Renal cortical epithelial cell (primary cell): Measurements from ENCODE around the gene KRTAP10-7. TPM values are rescaled to one million over a fixed set of nuclear protein-coding genes. Genes with fewer than 3 reads are reported as not detected.
"Not testable (repeated sequence)": the region's sequence is repeated elsewhere in the genome, so short reads cannot be mapped to it uniquely, and the experiment has no call there.

ENCODE experiments used
- DNase-seq: peaks from one replicate; pipeline ENCODE4 v3.0.0-alpha.2; 2011; ENCODE audit warnings: low read depth
- total RNA-seq: library from RNA; depleted of rRNA; stranded (reverse); fragments of >200 nt; gene quantifications from 2 replicates; pipeline ENCODE4 v1.2.3, GENCODE V29; 2014

The KRTAP10-7 gene
- total RNA-seq, 1 donor from 2014 or later = not detected

- DNase-seq = no peak
These were observed 31.7 kb downstream of the KRTAP10-7 start for GRCh38 chr21:44632067-44632466.

- no peak for DNase-seq
These were observed 36.0 kb downstream of the KRTAP10-7 start for GRCh38 chr21:44636209-44637017.

GRCh38 chr21:44637018-44637850 is 36.8 kb downstream of the KRTAP10-7 start, which contains the start of gene KRTAP10-10:
Gene KRTAP10-10, plus strand, starts transcription at chr21:44637356. Its CDS starts 62 bp downstream, at chr21:44637418.
- DNase-seq = no peak

- DNase-seq = not testable (repeated sequence)
These were observed 37.5 kb downstream of the KRTAP10-7 start for GRCh38 chr21:44637851-44638348.

GRCh38 chr21:44638506-44639330 is 38.3 kb downstream of the KRTAP10-7 start:
- DNase-seq = not testable (repeated sequence)

GRCh38 chr21:44639331-44639655 is 38.9 kb downstream of the KRTAP10-7 start:
- DNase-seq = no peak

GRCh38 chr21:44640761-44641160 is 40.4 kb downstream of the KRTAP10-7 start:
- DNase-seq = no peak

GRCh38 chr21:44643741-44644310 is 43.4 kb downstream of the KRTAP10-7 start:
- no peak for DNase-seq

- no peak for DNase-seq
These were observed 44.5 kb downstream of the KRTAP10-7 start for GRCh38 chr21:44644878-44645277.

GRCh38 chr21:44646366-44647221 is 46.2 kb downstream of the KRTAP10-7 start, which contains the start of gene KRTAP10-11:
Gene KRTAP10-11, plus strand, starts transcription at chr21:44646414. Its CDS starts 45 bp downstream, at chr21:44646459.
- not testable (repeated sequence) for DNase-seq

- no peak for DNase-seq
These were observed 46.8 kb downstream of the KRTAP10-7 start for GRCh38 chr21:44647222-44647552.

- DNase-seq = no peak
These were observed 48.3 kb downstream of the KRTAP10-7 start for GRCh38 chr21:44648557-44649311.

- no peak for DNase-seq
These were observed 49.2 kb downstream of the KRTAP10-7 start for GRCh38 chr21:44649521-44650100.

GRCh38 chr21:44650265-44650972 is 50.0 kb downstream of the KRTAP10-7 start:
- no peak for DNase-seq

- DNase-seq = no peak
These were observed 50.7 kb downstream of the KRTAP10-7 start for GRCh38 chr21:44650973-44651675.
